HCT116 (cell line): ENCODE data around the gene GDPD3. TPM values are rescaled to one million over a fixed set of nuclear protein-coding genes. Genes with fewer than 3 reads are reported as not detected.
A peak's percentile ranks its signal among the peaks of the same experiment; 100 is the strongest.

Experiments used
- ATAC-seq: fragments of 200-7000 bp; cut with Tn5 transposase; 2 replicates; pipeline ENCODE4 v1.9.1; 2020; ENCODE audit warnings: mild to moderate bottlenecking, moderate library complexity
- BruUV-seq: library from RNA; stranded (reverse); fragments of 400-500 nt; replicated peaks from 2 replicates; lab custom pipeline; 2021; lab: Mats Ljungman, UMichigan
- CTCF ChIA-PET: fragments of 300-600 bp; sonication (Branson Sonifier 250); formaldehyde crosslinking; loops from one replicate; lab custom pipeline; 2021; ENCODE audit warnings: antibody characterized with exemption; lab: Charles Lee
- POLR2A ChIA-PET: fragments of 300-600, 350-600 bp; sonication (Branson Sonifier 250); formaldehyde crosslinking; loops from one replicate; lab custom pipeline; 2021; ENCODE audit warnings: antibody characterized with exemption; lab: Charles Lee
- RAD21 ChIA-PET, 2 experiments: fragments of 300-600 bp; sonication (Branson Sonifier 250); formaldehyde crosslinking; loops; one replicate each; lab custom pipeline; 2023; ENCODE audit warnings: low total read pairs in 2 of 2; ENCODE audit not compliant: uncharacterized antibody in 2 of 2, unreplicated experiment in 2 of 2, low non-redundant PET in 1 of 2; lab: Charles Lee
- DNase-seq: peaks from one replicate; pipeline ENCODE4 v3.0.0-alpha.2; 2010; ENCODE audit warnings: low read depth, low spot score
- H2AFZ ChIP-seq: fragments of 200-600 bp; shearing (Covaris generic), sonication (generic); 2 replicates; pipeline ENCODE4 v1.6.1; 2017; ENCODE audit warnings: low read depth, mixed run types, mixed read lengths, antibody characterized with exemption, low read length; ENCODE audit not compliant: poor library complexity, severe bottlenecking
- H3K27ac ChIP-seq: 2 replicates; pipeline ENCODE4 v1.5.1; 2012; ENCODE audit warnings: low read depth, low read length
- H3K27me3 ChIP-seq: fragments of 200-600 bp; sonication (generic); 2 replicates; pipeline ENCODE4 v1.6.1; 2016; ENCODE audit warnings: mixed run types, low read length, mixed read lengths; ENCODE audit not compliant: insufficient read depth
- H3K36me3 ChIP-seq, 2 experiments: fragments of 200-500 bp in 1 of 2; fragments of 200-600 bp in 1 of 2; sonication (Bioruptor generic) in 1 of 2; sonication (generic) in 1 of 2; 2 replicates each; pipeline versions ENCODE4 v1.5.1 to v1.6.1; 2014 to 2016; ENCODE audit warnings: low read length in 2 of 2, inconsistent platforms in 1 of 2, mixed read lengths in 1 of 2, mixed run types in 1 of 2; ENCODE audit not compliant: insufficient read depth in 2 of 2, control insufficient read depth in 1 of 2
- H3K4me1 ChIP-seq, 2 experiments: fragments of 200-600 bp in 1 of 2; sonication (generic) in 1 of 2; 2 replicates each; pipeline versions ENCODE4 v1.5.1 to v1.6.1; 2012 to 2017; ENCODE audit warnings: low read length in 2 of 2, inconsistent platforms in 1 of 2, mild to moderate bottlenecking in 1 of 2, mixed read lengths in 1 of 2, mixed run types in 1 of 2, moderate library complexity in 1 of 2; ENCODE audit not compliant: insufficient read depth in 2 of 2, control insufficient read depth in 1 of 2
- H3K4me2 ChIP-seq: fragments of 200-600 bp; sonication (generic); 2 replicates; pipeline ENCODE4 v1.6.1; 2017; ENCODE audit warnings: mixed run types, low read length, mixed read lengths
- H3K4me3 ChIP-seq, 2 experiments: fragments of 200-600 bp in 1 of 2; sonication (generic) in 1 of 2; replicated peaks in 1 of 2; 2 replicates each; pipeline ENCODE4 v1.5.1; 2011 to 2016; ENCODE audit warnings: low read length in 2 of 2, control low read depth in 1 of 2, low read depth in 1 of 2, mild to moderate bottlenecking in 1 of 2, mixed read lengths in 1 of 2, mixed run types in 1 of 2
- H3K79me2 ChIP-seq: fragments of 200-600 bp; sonication (generic); 2 replicates; pipeline ENCODE4 v1.6.1; 2017; ENCODE audit warnings: mild to moderate bottlenecking, mixed run types, low read length, moderate library complexity, mixed read lengths; ENCODE audit not compliant: insufficient read depth
- H3K9ac ChIP-seq: fragments of 200-600 bp; sonication (generic); 2 replicates; pipeline ENCODE4 v1.6.1; 2016; ENCODE audit warnings: low read length, mixed read lengths
- H3K9me2 ChIP-seq: fragments of 200-600 bp; sonication (generic), shearing (Covaris generic); 2 replicates; pipeline ENCODE4 v1.6.1; 2017; ENCODE audit warnings: mixed run types, mild to moderate bottlenecking, moderate library complexity; ENCODE audit not compliant: insufficient read depth
- H3K9me3 ChIP-seq, 2 experiments: fragments of 200-500 bp in 1 of 2; fragments of 200-600 bp in 1 of 2; sonication (Bioruptor generic) in 1 of 2; sonication (generic) in 1 of 2; 2 replicates each; pipeline ENCODE4 v1.6.1; 2014 to 2017; ENCODE audit warnings: low read length in 2 of 2, mixed read lengths in 2 of 2, inconsistent platforms in 1 of 2, low read depth in 1 of 2, mild to moderate bottlenecking in 1 of 2, mixed run types in 1 of 2, moderate library complexity in 1 of 2; ENCODE audit not compliant: control insufficient read depth in 1 of 2, insufficient read depth in 1 of 2
- H4K20me1 ChIP-seq: fragments of 200-600 bp; sonication (generic), shearing (Covaris generic); 2 replicates; pipeline ENCODE4 v1.6.1; 2017; ENCODE audit warnings: mixed run types, mild to moderate bottlenecking, moderate library complexity; ENCODE audit not compliant: insufficient read depth
- CBX3 ChIP-seq: IDR thresholded peaks from 2 replicates; pipeline ENCODE4 v1.6.1; 2012; ENCODE audit warnings: low read depth
- ELF1 ChIP-seq: IDR thresholded peaks from 2 replicates; pipeline ENCODE4 v1.6.1; 2012; ENCODE audit warnings: low read depth, borderline replicate concordance
- EZH2 ChIP-seq: fragments of 200-600 bp; sonication (generic); IDR thresholded peaks from 2 replicates; pipeline ENCODE4 v1.6.1; 2017; ENCODE audit warnings: antibody characterized with exemption, mixed run types
- EZH2phosphoT487 ChIP-seq: fragments of 200-600 bp; IDR thresholded peaks from 2 replicates; pipeline ENCODE4 v1.6.1; 2018; ENCODE audit warnings: antibody characterized with exemption, borderline replicate concordance
- JUND ChIP-seq: IDR thresholded peaks from 2 replicates; pipeline ENCODE4 v1.6.1; 2012
- POLR2A ChIP-seq: IDR thresholded peaks from 2 replicates; pipeline ENCODE4 v1.7.0; 2011; ENCODE audit warnings: borderline replicate concordance; ENCODE audit not compliant: insufficient read depth, insufficient read length; ENCODE audit errors: extremely low read depth
- POLR2AphosphoS5 ChIP-seq: IDR thresholded peaks from 2 replicates; pipeline ENCODE4 v1.6.1; 2011; ENCODE audit warnings: mild to moderate bottlenecking, low read depth, low read length, moderate library complexity
- RAD21 ChIP-seq: IDR thresholded peaks from 2 replicates; pipeline ENCODE4 v1.6.1; 2012; ENCODE audit warnings: low read depth, mild to moderate bottlenecking
- SIN3A ChIP-seq: IDR thresholded peaks from 2 replicates; pipeline ENCODE4 v1.6.1; 2012; ENCODE audit warnings: low read depth
- SRF ChIP-seq: IDR thresholded peaks from 2 replicates; pipeline ENCODE4 v1.6.1; 2012; ENCODE audit warnings: low read depth
- YY1 ChIP-seq: IDR thresholded peaks from 2 replicates; pipeline ENCODE4 v1.6.1; 2011; ENCODE audit warnings: low read length, low read depth, moderate library complexity, mild to moderate bottlenecking; ENCODE audit not compliant: insufficient replicate concordance; ENCODE audit errors: extremely low read depth
- ZFX ChIP-seq: fragments of 450-650 bp; IDR thresholded peaks from 2 replicates; pipeline ENCODE4 v1.6.1; 2017
- ZNF274 ChIP-seq: fragments of 200-500 bp; sonication (Bioruptor generic); IDR thresholded peaks from 2 replicates; pipeline ENCODE4 v1.6.1; 2014; ENCODE audit warnings: mild to moderate bottlenecking, low read depth, low read length, inconsistent platforms
- intact Hi-C: fragments of 100-400 bp; cut with micrococcal nuclease; formaldehyde crosslinking; loops from 2 replicates; pipeline ENCODE4 v1.10.0; 2022
- total RNA-seq: library from RNA; stranded (reverse); gene quantifications from one replicate; pipeline ENCODE4 v1.2.1, GENCODE V29; 2021; ENCODE audit not compliant: unreplicated experiment
- TF ChIP-seq, protein P1 (sequence below): IDR thresholded peaks from 2 replicates; pipeline ENCODE4 v1.6.1; 2011; ENCODE audit warnings: mild to moderate bottlenecking, low read length, moderate library complexity; ENCODE audit not compliant: insufficient replicate concordance; ENCODE audit errors: extremely low read depth
- TF ChIP-seq, protein P2 (sequence below): IDR thresholded peaks from 2 replicates; pipeline ENCODE4 v1.6.1; 2012; ENCODE audit warnings: low read depth
- TF ChIP-seq, protein P3 (sequence below): IDR thresholded peaks from 2 replicates; pipeline ENCODE4 v1.6.1; 2012
- TF ChIP-seq, protein P4 (sequence below), 3 experiments: fragments of 200-600 bp in 1 of 3; sonication (generic) in 1 of 3; IDR thresholded peaks in 2 of 3; conservative IDR thresholded peaks in 1 of 3; 2 replicates each; pipeline ENCODE4 v1.5.1; 2012 to 2017; ENCODE audit warnings: low read depth in 2 of 3, low read length in 2 of 3, antibody characterized with exemption in 1 of 3, borderline replicate concordance in 1 of 3, control low read depth in 1 of 3, mild to moderate bottlenecking in 1 of 3, mixed read lengths in 1 of 3, mixed run types in 1 of 3, moderate library complexity in 1 of 3; ENCODE audit not compliant: insufficient read depth in 1 of 3
- TF ChIP-seq, protein P5 (sequence below): IDR thresholded peaks from 2 replicates; pipeline ENCODE4 v1.6.1; 2012

The GDPD3 gene
- total RNA-seq, 1 experiment from 2014 or later: 7.0 TPM

DNA sequence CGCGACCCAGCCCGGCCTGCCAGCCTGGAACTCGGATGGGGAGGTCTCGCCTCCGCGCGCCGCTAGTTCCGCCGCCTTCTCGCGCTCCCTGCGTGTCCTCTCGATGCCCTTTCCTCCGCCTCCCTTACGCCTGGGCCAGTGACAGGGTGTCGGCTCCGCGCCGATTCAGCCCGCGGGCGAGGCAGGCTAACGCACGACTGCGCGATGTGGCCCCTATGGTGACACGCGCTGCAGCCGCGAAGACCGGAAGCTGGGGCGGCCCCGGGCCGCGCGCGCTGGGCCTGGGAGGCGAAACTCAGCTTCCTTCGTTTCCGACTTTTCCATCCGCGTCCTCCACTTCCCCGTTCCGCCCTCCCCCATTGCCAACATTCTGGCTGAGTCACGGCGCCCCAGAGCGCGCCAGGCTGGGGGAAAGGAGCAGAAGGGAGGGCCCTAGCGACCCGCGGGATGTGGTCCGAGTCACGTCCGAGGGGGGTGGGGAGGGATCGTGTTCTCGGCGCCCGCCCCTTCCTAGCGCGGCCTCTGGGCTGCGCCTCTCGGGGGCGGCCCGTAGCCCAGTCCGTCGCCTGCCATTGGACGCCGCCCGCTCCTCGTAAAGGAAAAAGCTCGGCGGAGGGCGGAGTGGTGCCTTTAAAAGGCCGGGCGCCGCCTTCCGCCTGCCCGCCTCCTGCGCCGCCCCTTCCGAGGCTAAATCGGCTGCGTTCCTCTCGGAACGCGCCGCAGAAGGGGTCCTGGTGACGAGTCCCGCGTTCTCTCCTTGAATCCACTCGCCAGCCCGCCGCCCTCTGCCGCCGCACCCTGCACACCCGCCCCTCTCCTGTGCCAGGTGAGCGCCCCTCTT is 48.0 kb downstream of the GDPD3 start, which contains the start of gene ALDOA:
Gene ALDOA, plus strand, starts transcription at position 659 of the 841 bp plus-strand sequence. CDS start 1,138 bp downstream, outside the sequence.
- Histone ChIP-seq H3K4me2 (peak within 1 kb of the TSS; percentile 95), H3K27me3 (no peaks in the 10 kb centered on the region), H3K9me2 (no peaks in the 10 kb centered on the region), H4K20me1 (peaks cover 8% of the 10 kb centered on the region; the same call in 1 of the 2 replicates), H3K4me3 (peak within 1 kb of the TSS; percentile 98), H3K9me3 (no peaks in the 10 kb centered on the region), H3K36me3 (peaks cover 25 to 42% of the 10 kb centered on the region in 2 experiments), H3K79me2 (peaks cover 56% of the 10 kb centered on the region), H2AFZ (no peak within 1 kb of the TSS), H3K4me1 (peaks cover 25 to 50% of the 10 kb centered on the region in 2 experiments), H3K27ac (peak within 1 kb of the TSS; percentile 100), H3K9ac (peak within 1 kb of the TSS; percentile 99)
- TSS peak; percentile 81 for BruUV-seq
- intact Hi-C loops: no loop called here
- ATAC-seq (peak; percentile 85), DNase-seq (peak; percentile 93)
- CTCF ChIA-PET: interaction anchor here (1.1 to 4.4 kb wide), 3 partner anchors 10 to 27 kb away, joined by 4 to 28 read pairs (median 10); partner anchors contain the start of genes PPP4C and TBX6
- POLR2A ChIA-PET: interaction anchor here (1.2 to 2.7 kb wide), 5 partner anchors 9 to 25 kb away, joined by 4 to 13 read pairs (median 11); partner anchors contain the start of gene TBX6
- RAD21 ChIA-PET: no interaction called here
- no peak for TF ChIP-seq ZNF274
- peak; percentile 63 for TF ChIP-seq YY1
- peak; percentile 96 for TF ChIP-seq POLR2AphosphoS5
- TF ChIP-seq, protein P1, sequence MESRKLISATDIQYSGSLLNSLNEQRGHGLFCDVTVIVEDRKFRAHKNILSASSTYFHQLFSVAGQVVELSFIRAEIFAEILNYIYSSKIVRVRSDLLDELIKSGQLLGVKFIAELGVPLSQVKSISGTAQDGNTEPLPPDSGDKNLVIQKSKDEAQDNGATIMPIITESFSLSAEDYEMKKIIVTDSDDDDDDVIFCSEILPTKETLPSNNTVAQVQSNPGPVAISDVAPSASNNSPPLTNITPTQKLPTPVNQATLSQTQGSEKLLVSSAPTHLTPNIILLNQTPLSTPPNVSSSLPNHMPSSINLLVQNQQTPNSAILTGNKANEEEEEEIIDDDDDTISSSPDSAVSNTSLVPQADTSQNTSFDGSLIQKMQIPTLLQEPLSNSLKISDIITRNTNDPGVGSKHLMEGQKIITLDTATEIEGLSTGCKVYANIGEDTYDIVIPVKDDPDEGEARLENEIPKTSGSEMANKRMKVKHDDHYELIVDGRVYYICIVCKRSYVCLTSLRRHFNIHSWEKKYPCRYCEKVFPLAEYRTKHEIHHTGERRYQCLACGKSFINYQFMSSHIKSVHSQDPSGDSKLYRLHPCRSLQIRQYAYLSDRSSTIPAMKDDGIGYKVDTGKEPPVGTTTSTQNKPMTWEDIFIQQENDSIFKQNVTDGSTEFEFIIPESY: no peak
- no peak for TF ChIP-seq JUND
- TF ChIP-seq, protein P2, sequence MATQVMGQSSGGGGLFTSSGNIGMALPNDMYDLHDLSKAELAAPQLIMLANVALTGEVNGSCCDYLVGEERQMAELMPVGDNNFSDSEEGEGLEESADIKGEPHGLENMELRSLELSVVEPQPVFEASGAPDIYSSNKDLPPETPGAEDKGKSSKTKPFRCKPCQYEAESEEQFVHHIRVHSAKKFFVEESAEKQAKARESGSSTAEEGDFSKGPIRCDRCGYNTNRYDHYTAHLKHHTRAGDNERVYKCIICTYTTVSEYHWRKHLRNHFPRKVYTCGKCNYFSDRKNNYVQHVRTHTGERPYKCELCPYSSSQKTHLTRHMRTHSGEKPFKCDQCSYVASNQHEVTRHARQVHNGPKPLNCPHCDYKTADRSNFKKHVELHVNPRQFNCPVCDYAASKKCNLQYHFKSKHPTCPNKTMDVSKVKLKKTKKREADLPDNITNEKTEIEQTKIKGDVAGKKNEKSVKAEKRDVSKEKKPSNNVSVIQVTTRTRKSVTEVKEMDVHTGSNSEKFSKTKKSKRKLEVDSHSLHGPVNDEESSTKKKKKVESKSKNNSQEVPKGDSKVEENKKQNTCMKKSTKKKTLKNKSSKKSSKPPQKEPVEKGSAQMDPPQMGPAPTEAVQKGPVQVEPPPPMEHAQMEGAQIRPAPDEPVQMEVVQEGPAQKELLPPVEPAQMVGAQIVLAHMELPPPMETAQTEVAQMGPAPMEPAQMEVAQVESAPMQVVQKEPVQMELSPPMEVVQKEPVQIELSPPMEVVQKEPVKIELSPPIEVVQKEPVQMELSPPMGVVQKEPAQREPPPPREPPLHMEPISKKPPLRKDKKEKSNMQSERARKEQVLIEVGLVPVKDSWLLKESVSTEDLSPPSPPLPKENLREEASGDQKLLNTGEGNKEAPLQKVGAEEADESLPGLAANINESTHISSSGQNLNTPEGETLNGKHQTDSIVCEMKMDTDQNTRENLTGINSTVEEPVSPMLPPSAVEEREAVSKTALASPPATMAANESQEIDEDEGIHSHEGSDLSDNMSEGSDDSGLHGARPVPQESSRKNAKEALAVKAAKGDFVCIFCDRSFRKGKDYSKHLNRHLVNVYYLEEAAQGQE: no peak
- TF ChIP-seq SIN3A: no peak
- no peak for TF ChIP-seq EZH2phosphoT487
- peak; percentile 72 for TF ChIP-seq ZFX
- TF ChIP-seq, protein P3, sequence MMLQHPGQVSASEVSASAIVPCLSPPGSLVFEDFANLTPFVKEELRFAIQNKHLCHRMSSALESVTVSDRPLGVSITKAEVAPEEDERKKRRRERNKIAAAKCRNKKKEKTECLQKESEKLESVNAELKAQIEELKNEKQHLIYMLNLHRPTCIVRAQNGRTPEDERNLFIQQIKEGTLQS: no peak
- TF ChIP-seq SRF: no peak
- TF ChIP-seq, protein P4, sequence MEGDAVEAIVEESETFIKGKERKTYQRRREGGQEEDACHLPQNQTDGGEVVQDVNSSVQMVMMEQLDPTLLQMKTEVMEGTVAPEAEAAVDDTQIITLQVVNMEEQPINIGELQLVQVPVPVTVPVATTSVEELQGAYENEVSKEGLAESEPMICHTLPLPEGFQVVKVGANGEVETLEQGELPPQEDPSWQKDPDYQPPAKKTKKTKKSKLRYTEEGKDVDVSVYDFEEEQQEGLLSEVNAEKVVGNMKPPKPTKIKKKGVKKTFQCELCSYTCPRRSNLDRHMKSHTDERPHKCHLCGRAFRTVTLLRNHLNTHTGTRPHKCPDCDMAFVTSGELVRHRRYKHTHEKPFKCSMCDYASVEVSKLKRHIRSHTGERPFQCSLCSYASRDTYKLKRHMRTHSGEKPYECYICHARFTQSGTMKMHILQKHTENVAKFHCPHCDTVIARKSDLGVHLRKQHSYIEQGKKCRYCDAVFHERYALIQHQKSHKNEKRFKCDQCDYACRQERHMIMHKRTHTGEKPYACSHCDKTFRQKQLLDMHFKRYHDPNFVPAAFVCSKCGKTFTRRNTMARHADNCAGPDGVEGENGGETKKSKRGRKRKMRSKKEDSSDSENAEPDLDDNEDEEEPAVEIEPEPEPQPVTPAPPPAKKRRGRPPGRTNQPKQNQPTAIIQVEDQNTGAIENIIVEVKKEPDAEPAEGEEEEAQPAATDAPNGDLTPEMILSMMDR (IDR thresholded peaks at IDR 0.05 in 2 of 3, conservative IDR thresholded peaks at IDR 0.05 in 1 of 3; ENCODE audit: borderline replicate concordance in 1 of 3, insufficient read depth in 1 of 3, low read depth in 2 of 3, low read length in 2 of 3): no peak
- TF ChIP-seq, protein P5, sequence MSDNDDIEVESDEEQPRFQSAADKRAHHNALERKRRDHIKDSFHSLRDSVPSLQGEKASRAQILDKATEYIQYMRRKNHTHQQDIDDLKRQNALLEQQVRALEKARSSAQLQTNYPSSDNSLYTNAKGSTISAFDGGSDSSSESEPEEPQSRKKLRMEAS: no peak
- TF ChIP-seq POLR2A: peak; percentile 40
- TF ChIP-seq ELF1: no peak
- no peak for TF ChIP-seq RAD21
- TF ChIP-seq CBX3: no peak
- TF ChIP-seq EZH2: no peak
